Stimulated activated naive CD4-positive, alpha-beta T cell (primary cell): ENCODE data around the gene DDX6.
"Not testable (repeated sequence)": the region's sequence is repeated elsewhere in the genome, so short reads cannot be mapped to it uniquely, and the experiment has no call there.

Experiments
- DNase-seq, 6 experiments: peaks; one replicate each; lab custom pipeline; 2025; lab: John Stamatoyannopoulos, UW

DDX6 gene

GRCh38 chr11:118790357-118791110 lies 430 bp downstream of the DDX6 start:
- peak; percentile 39 to 89 (median 74) for DNase-seq

- peak in 5 of 6 experiments; percentile 25 to 70 (median 45) for DNase-seq
These were observed 1.2 kb downstream of the DDX6 start for GRCh38 chr11:118789501-118790356.

GRCh38 chr11:118786657-118787056 lies 4.3 kb downstream of the DDX6 start:
- no peak for DNase-seq

GRCh38 chr11:118785362-118785761 lies 5.6 kb downstream of the DDX6 start:
- no peak for DNase-seq

GRCh38 chr11:118783724-118784495 lies 7.1 kb downstream of the DDX6 start:
- no peak for DNase-seq

GRCh38 chr11:118783324-118783723 lies 7.6 kb downstream of the DDX6 start:
- DNase-seq = not testable (repeated sequence)

GRCh38 chr11:118778898-118779297 lies 12.1 kb downstream of the DDX6 start:
- no peak for DNase-seq

- DNase-seq = no peak
These were observed 16.9 kb downstream of the DDX6 start for GRCh38 chr11:118774032-118774431.

- no peak for DNase-seq
These were observed 19.2 kb downstream of the DDX6 start for GRCh38 chr11:118771547-118772288.

- DNase-seq = no peak
These were observed 22.3 kb downstream of the DDX6 start for GRCh38 chr11:118768690-118769089.

GRCh38 chr11:118766035-118766434 lies 24.9 kb downstream of the DDX6 start:
- no peak for DNase-seq

- not testable (repeated sequence) for DNase-seq
These were observed 25.8 kb downstream of the DDX6 start for GRCh38 chr11:118765095-118765691.

GRCh38 chr11:118763041-118763440 lies 27.9 kb downstream of the DDX6 start:
- no peak for DNase-seq

- DNase-seq = not testable (repeated sequence)
These were observed 29.0 kb downstream of the DDX6 start for GRCh38 chr11:118761981-118762380.

GRCh38 chr11:118757876-118758399 lies 33.0 kb downstream of the DDX6 start:
- no peak for DNase-seq

GRCh38 chr11:118752654-118753053 lies 38.3 kb downstream of the DDX6 start:
- no peak for DNase-seq

- no peak for DNase-seq
These were observed 41.5 kb downstream of the DDX6 start for GRCh38 chr11:118749429-118749828.

- DNase-seq = no peak
These were observed 42.9 kb downstream of the DDX6 start for GRCh38 chr11:118748056-118748455.

GRCh38 chr11:118746988-118747585 lies 43.9 kb downstream of the DDX6 start:
- no peak for DNase-seq

- no peak for DNase-seq
These were observed 46.9 kb downstream of the DDX6 start for GRCh38 chr11:118744046-118744445.

GRCh38 chr11:118742304-118742703 lies 48.7 kb downstream of the DDX6 start:
- no peak for DNase-seq
